GM18858 (cell line): Measurements from ENCODE around the gene ARHGAP26.

ENCODE experiments used
- ATAC-seq: cut with Tn5 transposase; IDR thresholded peaks from one replicate; pipeline ENCODE4 v1.9.1; 2021; ENCODE audit not compliant: unreplicated experiment

Gene ARHGAP26

DNA sequence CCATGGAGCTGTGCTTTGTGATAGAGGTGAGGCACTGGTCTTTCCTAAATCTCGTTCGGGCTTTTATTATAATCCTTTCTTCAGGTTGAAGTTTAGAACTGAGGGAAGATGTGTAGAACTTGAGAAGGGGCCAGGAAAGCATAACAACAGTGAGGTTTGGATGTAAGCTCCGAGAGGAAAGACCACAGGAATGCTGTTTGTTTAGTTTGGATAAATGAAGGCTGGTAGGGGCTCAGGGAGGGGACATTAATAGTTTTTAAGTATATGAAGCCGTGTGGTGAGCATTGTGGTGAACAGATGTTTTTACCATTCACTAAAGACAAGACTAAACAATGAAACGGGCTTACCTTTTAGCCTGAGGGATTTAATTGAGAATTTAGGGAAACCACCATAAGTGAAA, 130.8 kb downstream of the ARHGAP26 start:
- no peak for ATAC-seq

GRCh38 chr5:142901476-142902185, 131.5 kb downstream of the ARHGAP26 start:
- ATAC-seq = no peak

- no peak for ATAC-seq
These were observed 132.2 kb downstream of the ARHGAP26 start for GRCh38 chr5:142902186-142902965.

DNA sequence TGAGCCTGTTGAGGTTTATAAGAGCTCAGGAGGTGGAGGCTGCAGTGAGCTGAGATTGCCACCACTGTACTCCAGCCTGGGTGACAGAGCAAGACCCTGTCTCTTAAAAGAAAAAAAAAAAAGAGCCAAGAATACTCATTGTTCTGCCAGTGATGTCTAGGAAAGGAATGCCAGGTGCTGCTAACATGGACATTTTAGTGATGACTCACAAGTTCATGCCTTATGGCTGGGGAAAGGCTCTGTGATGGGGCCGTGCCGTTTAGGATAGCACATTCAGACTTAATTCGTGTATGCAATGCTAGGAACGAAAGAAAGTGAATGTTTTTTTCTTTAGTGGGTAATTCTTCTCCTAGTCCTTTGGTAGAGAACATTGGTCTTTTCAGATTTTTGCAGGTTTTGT, 134.2 kb downstream of the ARHGAP26 start:
- ATAC-seq = no peak

- no peak for ATAC-seq
These were observed 135.2 kb downstream of the ARHGAP26 start for GRCh38 chr5:142905348-142905747.

GRCh38 chr5:142906863-142907671, 136.9 kb downstream of the ARHGAP26 start:
- no peak for ATAC-seq

DNA sequence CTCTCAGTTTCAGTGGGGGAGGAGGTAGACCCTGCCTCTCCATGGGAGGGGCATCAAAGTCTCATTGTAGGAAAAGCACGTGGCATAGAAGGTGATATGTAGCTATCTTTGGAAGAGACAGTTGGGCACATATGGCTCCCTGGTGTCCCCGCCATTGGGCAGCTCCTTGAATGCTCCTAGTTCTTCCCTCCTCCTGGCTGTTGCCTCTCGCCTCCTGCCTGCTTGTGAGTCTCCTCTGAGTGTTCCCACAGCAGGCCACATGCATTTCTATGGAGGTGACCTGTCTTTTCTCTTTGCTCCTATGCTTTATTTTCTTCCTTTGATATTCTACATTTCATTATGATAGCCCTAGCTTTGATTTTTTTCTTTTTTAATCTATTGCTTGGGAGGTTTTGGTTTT, 138.5 kb downstream of the ARHGAP26 start:
- no peak for ATAC-seq

DNA sequence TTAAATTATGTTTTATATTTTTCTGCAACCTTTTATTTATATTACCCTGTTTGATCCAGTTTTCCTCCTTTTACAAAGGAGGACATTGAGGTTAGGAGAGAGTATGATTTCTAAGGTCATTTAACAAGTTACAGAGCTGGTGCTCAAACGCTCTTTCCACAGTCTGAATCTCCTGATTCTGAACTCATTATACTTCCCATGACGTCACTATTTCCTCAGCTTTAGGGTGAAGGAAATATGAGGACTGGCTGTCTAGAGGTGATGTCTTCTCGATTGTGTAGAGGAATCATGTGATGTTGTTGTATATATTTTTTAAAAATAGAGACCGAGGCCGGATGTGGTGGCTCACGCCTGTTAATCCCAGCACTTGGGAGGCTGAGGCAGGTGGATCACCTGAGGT, 140.0 kb downstream of the ARHGAP26 start:
- no peak for ATAC-seq

DNA sequence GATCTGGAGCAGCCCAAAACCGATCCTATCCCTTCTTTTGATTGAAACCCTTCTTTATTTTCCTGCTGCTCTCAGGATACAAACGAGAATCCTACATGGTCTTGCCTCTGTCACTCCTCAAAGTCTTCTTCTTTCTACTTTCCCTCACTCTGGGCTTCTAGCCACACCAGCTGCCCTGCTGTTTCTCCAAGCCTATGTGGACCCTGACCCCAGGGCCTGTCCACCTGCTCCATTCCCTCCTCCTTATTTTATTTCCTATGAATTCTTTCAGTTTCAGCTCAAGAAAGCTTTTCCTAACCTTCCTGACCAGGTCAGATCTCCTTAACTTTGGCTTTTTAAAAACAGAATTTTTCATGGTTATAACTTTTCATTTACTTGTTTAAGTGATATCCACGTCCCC, 141.0 kb downstream of the ARHGAP26 start:
- no peak for ATAC-seq

DNA sequence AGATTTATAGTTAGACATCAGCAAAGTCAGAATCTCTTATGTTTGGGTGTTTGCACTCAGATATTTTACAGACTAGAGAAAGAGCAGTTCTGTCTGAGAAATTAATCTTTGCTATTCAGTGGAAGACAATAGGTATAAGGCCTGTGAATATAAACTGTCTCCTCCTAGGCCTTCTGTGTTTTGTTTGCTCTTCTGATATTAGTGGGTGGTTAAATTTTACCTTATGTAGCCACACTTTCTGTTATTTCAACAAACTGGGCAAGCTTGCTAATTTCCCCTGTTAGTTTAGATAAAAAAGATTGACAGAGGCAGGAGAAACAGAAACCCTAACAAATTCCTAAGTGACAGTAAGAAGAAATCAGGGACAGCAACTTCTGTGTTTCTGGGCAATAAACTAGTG, 141.6 kb downstream of the ARHGAP26 start:
- no peak for ATAC-seq

DNA sequence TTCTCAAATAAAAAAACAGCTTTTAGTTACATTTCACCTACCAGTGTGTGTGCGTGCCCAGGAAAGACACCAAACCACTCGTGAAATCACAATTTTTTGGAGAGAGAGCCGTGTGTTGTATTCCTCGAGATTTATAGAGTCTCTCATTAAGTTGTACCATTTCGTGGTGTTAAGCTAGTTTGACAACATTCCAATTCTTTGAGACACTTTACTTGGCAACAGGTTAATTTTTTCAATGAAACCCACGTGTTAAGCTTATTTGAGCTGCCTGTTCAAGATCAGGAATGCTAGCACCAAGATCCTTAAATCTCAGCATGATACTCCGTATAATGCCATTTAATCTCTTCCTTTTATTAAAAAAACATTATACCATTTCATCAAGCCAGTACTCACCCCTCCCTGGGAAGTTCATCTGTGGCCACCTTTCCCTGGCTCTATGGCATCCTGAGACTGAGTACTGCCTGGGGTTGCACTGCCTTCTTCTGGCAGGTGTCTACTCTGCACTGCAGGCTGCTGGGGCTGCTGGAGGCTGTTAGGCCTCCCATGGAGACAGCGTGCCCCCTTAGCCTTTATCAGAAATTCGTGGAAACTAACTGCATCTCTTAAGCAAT, 143.7 kb downstream of the ARHGAP26 start:
- no peak for ATAC-seq

GRCh38 chr5:142915038-142915437, 144.9 kb downstream of the ARHGAP26 start:
- no peak for ATAC-seq

- ATAC-seq = peak; percentile 85
These were observed 145.7 kb downstream of the ARHGAP26 start for GRCh38 chr5:142915813-142916424.

GRCh38 chr5:142918959-142919635, 148.9 kb downstream of the ARHGAP26 start:
- ATAC-seq = no peak

GRCh38 chr5:142920849-142921612, 150.9 kb downstream of the ARHGAP26 start:
- ATAC-seq = no peak

DNA sequence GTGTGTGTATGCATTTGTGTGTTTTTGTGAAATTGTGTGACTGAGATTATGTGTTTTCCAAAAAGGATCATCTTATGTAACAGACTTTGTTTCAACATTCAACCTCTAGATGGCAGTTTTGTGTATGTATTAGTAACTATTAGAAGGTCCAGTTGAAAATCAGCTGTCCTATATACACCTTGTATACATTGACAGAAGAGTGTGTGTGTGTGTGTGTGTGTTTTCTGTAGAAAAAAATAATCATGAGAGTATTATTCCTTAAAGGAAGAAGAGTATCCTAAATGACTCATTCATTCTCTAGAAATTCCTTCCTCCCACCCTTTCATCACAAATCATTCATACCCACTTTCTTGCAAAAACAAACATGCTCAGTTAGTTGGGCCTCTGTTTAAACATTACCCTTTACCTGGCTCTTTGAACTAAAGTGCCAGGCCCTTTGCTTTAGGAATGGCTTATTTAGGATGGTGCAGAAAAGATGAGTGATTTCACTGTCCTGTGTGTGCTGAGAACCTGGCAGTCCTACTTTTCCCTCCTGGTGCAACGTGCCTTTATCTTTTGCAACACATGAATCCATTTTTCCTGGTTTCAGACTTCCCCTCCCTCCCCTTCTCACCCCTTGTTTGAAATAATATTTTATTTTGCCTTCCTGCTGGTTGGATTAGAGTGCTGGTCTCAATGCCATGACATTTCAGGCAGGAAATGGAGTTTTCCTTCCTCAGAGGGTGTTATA, 152.2 kb downstream of the ARHGAP26 start:
- ATAC-seq = peak; percentile 66

- ATAC-seq = no peak
These were observed 154.1 kb downstream of the ARHGAP26 start for GRCh38 chr5:142924135-142924883.

GRCh38 chr5:142925795-142926194, 155.6 kb downstream of the ARHGAP26 start:
- ATAC-seq = no peak
